H1 (cell line): Measurements from ENCODE around the gene IL13. TPM values are rescaled to one million over a fixed set of nuclear protein-coding genes. Genes with fewer than 3 reads are reported as not detected.

Experiments
- CTCF ChIA-PET: fragments of 300-600 bp; sonication (Branson Sonifier 250); formaldehyde crosslinking; loops from one replicate; lab custom pipeline; 2021; ENCODE audit not compliant: partially characterized antibody; lab: Charles Lee
- POLR2A ChIA-PET: fragments of 300-600 bp; sonication (Branson Sonifier 250); formaldehyde crosslinking; loops from one replicate; lab custom pipeline; 2021; ENCODE audit warnings: inconsistent platforms; ENCODE audit not compliant: partially characterized antibody; lab: Charles Lee
- DNase-seq, 2 experiments: peaks; one replicate each; pipeline versions ENCODE4 v3.0.0 to v3.0.0-alpha.2; 2010 to 2022; ENCODE audit warnings: low spot score in 2 of 2, low read depth in 1 of 2, mixed read lengths in 1 of 2
- FAIRE-seq: peaks from 2 replicates; lab custom pipeline; 2011; peaks lifted over from hg19 to GRCh38; lab: Jason Lieb, UNC
- H2AFZ ChIP-seq: 2 replicates; pipeline ENCODE4 v1.8.1; 2012; ENCODE audit warnings: low read length, inconsistent platforms
- H2AK5ac ChIP-seq: 2 replicates; pipeline ENCODE4 v1.6.1; 2013; ENCODE audit warnings: low read depth, low read length
- H2BK120ac ChIP-seq: replicated peaks from 2 replicates; pipeline ENCODE3; 2013; ENCODE audit warnings: low read depth, low read length, inconsistent platforms
- H2BK12ac ChIP-seq: 2 replicates; pipeline ENCODE4 v1.6.1; 2013; ENCODE audit warnings: low read depth, low read length
- H2BK15ac ChIP-seq: 2 replicates; pipeline ENCODE4 v1.6.1; 2013; ENCODE audit warnings: low read length
- H2BK20ac ChIP-seq: 2 replicates; pipeline ENCODE4 v1.6.1; 2013; ENCODE audit warnings: low read length
- H2BK5ac ChIP-seq: 2 replicates; pipeline ENCODE4 v1.6.1; 2013; ENCODE audit warnings: low read depth, low read length
- H3K14ac ChIP-seq: 2 replicates; pipeline ENCODE4 v1.6.1; 2013; ENCODE audit warnings: inconsistent platforms; ENCODE audit not compliant: insufficient read length
- H3K18ac ChIP-seq: 2 replicates; pipeline ENCODE4 v1.6.1; 2013; ENCODE audit warnings: low read length; ENCODE audit errors: extremely low read depth
- H3K23ac ChIP-seq: 2 replicates; pipeline ENCODE4 v1.6.1; 2013; ENCODE audit warnings: inconsistent platforms; ENCODE audit not compliant: insufficient read length
- H3K23me2 ChIP-seq: 2 replicates; pipeline ENCODE4 v1.6.1; 2013; ENCODE audit warnings: low read depth, low read length
- H3K27ac ChIP-seq: 2 replicates; pipeline ENCODE4 v1.6.1; 2011; ENCODE audit warnings: low read depth, low read length, inconsistent platforms
- H3K27me3 ChIP-seq, 4 experiments: replicated peaks in 1 of 4; 1 replicate in 1 of 4; 2 replicates in 3 of 4; pipeline versions ENCODE4 v1.6.1 to v1.8.1; 2011 to 2013; ENCODE audit warnings: low read length in 3 of 4, mild to moderate bottlenecking in 3 of 4, inconsistent platforms in 2 of 4, mixed read lengths in 2 of 4, moderate library complexity in 1 of 4; ENCODE audit not compliant: control insufficient read depth in 3 of 4, insufficient read depth in 3 of 4; ENCODE audit errors: extremely low read depth in 1 of 4
- H3K36me3 ChIP-seq, 4 experiments: 2 replicates each; pipeline versions ENCODE4 v1.6.1 to v1.8.1; 2011 to 2013; ENCODE audit warnings: mild to moderate bottlenecking in 4 of 4, low read length in 3 of 4, moderate library complexity in 2 of 4, control low read depth in 1 of 4, inconsistent platforms in 1 of 4; ENCODE audit not compliant: insufficient read depth in 4 of 4, control insufficient read depth in 2 of 4
- H3K4ac ChIP-seq: replicated peaks from 2 replicates; pipeline ENCODE3; 2013; ENCODE audit warnings: low read length, low read depth, mixed read lengths, inconsistent platforms; ENCODE audit not compliant: insufficient read length
- H3K4me1 ChIP-seq, 4 experiments: replicated peaks in 1 of 4; 1 replicate in 1 of 4; 2 replicates in 3 of 4; pipeline versions ENCODE4 v1.6.1 to v1.8.1; 2011 to 2013; ENCODE audit warnings: low read length in 3 of 4, inconsistent platforms in 2 of 4, mixed read lengths in 1 of 4; ENCODE audit not compliant: insufficient read depth in 4 of 4, control insufficient read depth in 3 of 4
- H3K4me2 ChIP-seq, 2 experiments: 2 replicates each; pipeline versions ENCODE4 v1.6.1 to v1.8.1; 2011 to 2013; ENCODE audit warnings: low read depth in 2 of 2, low read length in 2 of 2, control low read depth in 1 of 2, inconsistent platforms in 1 of 2, mild to moderate bottlenecking in 1 of 2; ENCODE audit not compliant: insufficient read depth in 1 of 2
- H3K4me3 ChIP-seq, 4 experiments: fragments of 200-600, 300-600 bp in 1 of 4; sonication (generic), shearing (Covaris generic), sonication (Bioruptor Twin) in 1 of 4; 2 replicates each; pipeline versions ENCODE4 v1.5.1 to v1.8.1; 2011 to 2016; ENCODE audit warnings: low read length in 4 of 4, low read depth in 3 of 4, control low read depth in 2 of 4, inconsistent platforms in 2 of 4, mild to moderate bottlenecking in 2 of 4, mixed read lengths in 1 of 4, moderate library complexity in 1 of 4; ENCODE audit not compliant: insufficient read depth in 2 of 4; ENCODE audit errors: extremely low read depth in 1 of 4
- H3K56ac ChIP-seq: replicated peaks from 2 replicates; pipeline ENCODE3; 2013; ENCODE audit warnings: low read depth, mild to moderate bottlenecking, mixed read lengths, low read length, inconsistent platforms; ENCODE audit not compliant: insufficient read length
- H3K79me1 ChIP-seq: 2 replicates; pipeline ENCODE4 v1.6.1; 2013; ENCODE audit warnings: low read depth, low read length, control low read depth
- H3K79me2 ChIP-seq, 2 experiments: 2 replicates each; pipeline versions ENCODE4 v1.6.1 to v1.8.1; 2012 to 2013; ENCODE audit warnings: low read length in 2 of 2, mild to moderate bottlenecking in 2 of 2, inconsistent platforms in 1 of 2; ENCODE audit not compliant: insufficient read depth in 2 of 2, control insufficient read depth in 1 of 2
- H3K9ac ChIP-seq, 4 experiments: replicated peaks in 1 of 4; 1 replicate in 1 of 4; 2 replicates in 3 of 4; pipeline versions ENCODE4 v1.6.1 to v1.8.1; 2011 to 2013; ENCODE audit warnings: low read depth in 3 of 4, low read length in 3 of 4, control low read depth in 2 of 4, mild to moderate bottlenecking in 2 of 4, moderate library complexity in 2 of 4, inconsistent platforms in 1 of 4; ENCODE audit errors: extremely low read depth in 1 of 4
- H3K9me3 ChIP-seq, 2 experiments: 2 replicates each; pipeline versions ENCODE4 v1.6.1 to v1.8.1; 2012 to 2013; ENCODE audit warnings: mild to moderate bottlenecking in 2 of 2, moderate library complexity in 2 of 2, control low read depth in 1 of 2, inconsistent platforms in 1 of 2, low read depth in 1 of 2, low read length in 1 of 2, mixed read lengths in 1 of 2; ENCODE audit not compliant: insufficient read depth in 2 of 2
- H4K20me1 ChIP-seq, 2 experiments: replicated peaks in 1 of 2; 2 replicates each; pipeline versions ENCODE3 to v1.8.1; 2011 to 2013; ENCODE audit warnings: inconsistent platforms in 2 of 2, low read length in 2 of 2, mild to moderate bottlenecking in 1 of 2; ENCODE audit not compliant: insufficient read depth in 2 of 2, control insufficient read depth in 1 of 2
- H4K5ac ChIP-seq: 2 replicates; pipeline ENCODE4 v1.6.1; 2013; ENCODE audit warnings: low read length, low read depth, mixed read lengths, inconsistent platforms; ENCODE audit not compliant: insufficient read length
- H4K8ac ChIP-seq: 2 replicates; pipeline ENCODE4 v1.8.0; 2013; ENCODE audit warnings: mild to moderate bottlenecking, moderate library complexity, low read length, inconsistent platforms; ENCODE audit not compliant: insufficient read depth; ENCODE audit errors: extremely low read depth
- H4K91ac ChIP-seq: replicated peaks from 2 replicates; pipeline ENCODE3; 2013; ENCODE audit warnings: low read length, mixed read lengths, inconsistent platforms; ENCODE audit not compliant: insufficient read length
- GABPA ChIP-seq: IDR thresholded peaks from 2 replicates; pipeline ENCODE4 v1.6.1; 2011; ENCODE audit warnings: mild to moderate bottlenecking, low read length, moderate library complexity, borderline replicate concordance; ENCODE audit not compliant: insufficient read depth
- NANOG ChIP-seq: IDR thresholded peaks from 2 replicates; pipeline ENCODE4 v1.6.1; 2011; ENCODE audit warnings: low read length, low read depth, mild to moderate bottlenecking, inconsistent platforms; ENCODE audit not compliant: insufficient read depth, poor library complexity, severe bottlenecking
- SAP30 ChIP-seq: fragments of 300-600 bp; sonication (generic); IDR thresholded peaks from 2 replicates; pipeline ENCODE4 v1.7.1; 2012; ENCODE audit warnings: low read length, moderate library complexity, mild to moderate bottlenecking, inconsistent platforms; ENCODE audit not compliant: insufficient read depth, insufficient replicate concordance
- TBP ChIP-seq: IDR thresholded peaks from 2 replicates; pipeline ENCODE4 v1.6.1; 2011; ENCODE audit warnings: low read depth, low read length, improper control_type of control experiment
- polyA plus RNA-seq, 7 experiments: library from polyadenylated mRNA; depleted of rRNA in 3 of 7; stranded (reverse) in 5 of 7; unstranded in 2 of 7; fragments of >200 nt in 5 of 7; fragments of 200-250 nt in 2 of 7; gene quantifications; 1 replicate in 5 of 7; 2 replicates in 1 of 7; 4 replicates in 1 of 7; pipeline versions ENCODE4 v1.2.1 to v1.2.3, GENCODE V29; 2011 to 2013; ENCODE audit warnings: missing spikeins in 2 of 7, mixed read lengths in 2 of 7
- total RNA-seq: library from RNA; stranded (reverse); fragmentation: NEBNext Ultra II Directional; extraction: Animal tissue kit (Norgen Biotek cat#: 25700); gene quantifications from 2 replicates; pipeline ENCODE4 v1.2.1, GENCODE V29; 2021

The IL13 gene
- total and polyA plus RNA-seq, 2 of the 8 experiments (the other 6 are each of a cell fraction or from before 2014, with no cell fraction given), result not detected

DNA sequence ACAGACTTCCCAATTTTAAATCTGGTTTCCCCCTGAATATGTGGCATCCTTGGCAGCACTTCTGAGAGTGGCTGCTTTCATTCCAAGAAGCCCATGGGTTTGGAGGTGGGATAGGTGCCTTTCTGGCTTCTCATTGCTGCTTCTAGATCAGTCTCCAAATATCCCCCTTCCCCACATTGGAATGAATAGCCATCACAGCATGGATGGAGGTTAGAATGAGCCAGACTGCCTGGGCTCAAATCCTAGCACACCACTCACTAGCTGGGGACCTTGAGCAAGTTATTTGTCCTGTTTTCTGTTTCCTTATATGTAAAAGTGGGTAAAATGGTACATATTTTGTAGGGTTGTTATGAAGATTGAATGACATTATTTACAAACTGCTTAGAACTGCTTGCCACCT lies 13.8 kb upstream of the IL13 start:
- peaks cover 5 to 6% of the 10 kb centered on the region in 2 experiments; a peak in 3 of 4 replicates for H3K9me3 ChIP-seq
- no peaks in the 10 kb centered on the region for H3K27me3 ChIP-seq
- H2BK120ac ChIP-seq, result no peak overlapping the region
- no peak overlapping the region for H2BK12ac ChIP-seq
- H3K79me1 ChIP-seq, result no peaks in the 10 kb centered on the region
- H3K14ac ChIP-seq, result no peak overlapping the region
- no peak overlapping the region for H2BK20ac ChIP-seq
- H4K20me1 ChIP-seq, result no peaks in the 10 kb centered on the region
- no peak overlapping the region for H2AFZ ChIP-seq
- no peak overlapping the region for H3K27ac ChIP-seq
- FAIRE-seq (no peak), DNase-seq (no peak)
- H3K4me2 ChIP-seq, result peak overlapping the region in 1 of 2 experiments; percentile 3; a peak in 1 of 4 replicates
- ChIA-PET POLR2A (interaction anchor here (0.9 kb wide), 1 partner anchor 113 kb away, joined by 3 read pairs; no protein-coding TSS in a partner anchor), CTCF (interaction anchor here (1.4 kb wide), 2 partner anchors 31 to 118 kb away, joined by 4 to 5 read pairs; no protein-coding TSS in a partner anchor)
- no peak overlapping the region for H3K18ac ChIP-seq
- no peak overlapping the region for H3K4me3 ChIP-seq
- H3K56ac ChIP-seq, result no peak overlapping the region
- no peak overlapping the region for H4K8ac ChIP-seq
- no peak overlapping the region for H4K5ac ChIP-seq
- H3K79me2 ChIP-seq, result no peaks in the 10 kb centered on the region
- no peak overlapping the region for H3K4ac ChIP-seq
- peaks cover 0 to 5% (median under 1%) of the 10 kb centered on the region in 4 experiments; a peak in 2 of 7 replicates for H3K4me1 ChIP-seq
- peaks cover 0 to 22% (median 13%) of the 10 kb centered on the region in 4 experiments; a peak in 7 of 8 replicates for H3K36me3 ChIP-seq
- no peak overlapping the region for H4K91ac ChIP-seq
- no peak overlapping the region for H2BK5ac ChIP-seq
- H2BK15ac ChIP-seq, result no peak overlapping the region
- no peak overlapping the region for H2AK5ac ChIP-seq
- H3K9ac ChIP-seq, result peak overlapping the region in 1 of 4 experiments; percentile 37; a peak in 2 of 7 replicates
- no peak overlapping the region for H3K23ac ChIP-seq
- no peaks in the 10 kb centered on the region for H3K23me2 ChIP-seq
- TF ChIP-seq GABPA (no peak), TBP (no peak), SAP30 (no peak), NANOG (no peak)
